DMS 273 (cell line): ENCODE data around the gene ZNF335.
"Not testable (repeated sequence)": the region's sequence is repeated elsewhere in the genome, so short reads cannot be mapped to it uniquely, and the experiment has no call there.

Experiments used
- DNase-seq: peaks from one replicate; lab custom pipeline; 2025; ENCODE audit not compliant: unreplicated experiment; lab: John Stamatoyannopoulos, UW

The ZNF335 gene

GRCh38 chr20:45911486-45912343, 60.3 kb downstream of the ZNF335 start, which contains the start of gene PLTP:
Gene PLTP (minus strand): TSS chr20:45912155. CDS start chr20:45911452, 703 bp downstream.
- peak; percentile 82 for DNase-seq

GRCh38 chr20:45910670-45911485, 61.1 kb downstream of the ZNF335 start:
- peak; percentile 93 for DNase-seq

GRCh38 chr20:45909817-45910669, 62.0 kb downstream of the ZNF335 start:
- DNase-seq: no peak

GRCh38 chr20:45909336-45909808, 62.6 kb downstream of the ZNF335 start:
- DNase-seq: no peak

- no peak for DNase-seq
Measured at GRCh38 chr20:45908084-45908483, 63.9 kb downstream of the ZNF335 start.

GRCh38 chr20:45907219-45907948, 64.6 kb downstream of the ZNF335 start:
- DNase-seq: no peak

- DNase-seq: no peak
Measured at GRCh38 chr20:45905505-45906079, 66.4 kb downstream of the ZNF335 start.

- no peak for DNase-seq
Measured at GRCh38 chr20:45904583-45905504, 67.2 kb downstream of the ZNF335 start.

- no peak for DNase-seq
Measured at GRCh38 chr20:45902199-45902701, 69.8 kb downstream of the ZNF335 start.

GRCh38 chr20:45901332-45901731, 70.7 kb downstream of the ZNF335 start:
- not testable (repeated sequence) for DNase-seq

- DNase-seq: no peak
Measured at GRCh38 chr20:45899046-45899835, 72.8 kb downstream of the ZNF335 start.
